Neural crest cell (in vitro differentiated cells): ENCODE data around the gene BTG1. TPM values are rescaled to one million over a fixed set of nuclear protein-coding genes. Genes with fewer than 3 reads are reported as not detected.

ENCODE experiments used
- DNase-seq: peaks from one replicate; pipeline ENCODE4 v3.0.0; 2021; ENCODE audit warnings: low read depth, mixed read lengths, low spot score
- H3K27ac Mint-ChIP-seq: one replicate; pipeline ENCODE4 v1.8.0; 2021; ENCODE audit warnings: mild to moderate bottlenecking, mixed read lengths; ENCODE audit not compliant: unreplicated experiment
- H3K27me3 Mint-ChIP-seq: 2 replicates; pipeline ENCODE4 v1.8.0; 2021; ENCODE audit warnings: low read depth, mild to moderate bottlenecking, mixed read lengths
- H3K36me3 Mint-ChIP-seq: 2 replicates; pipeline ENCODE4 v1.8.0; 2021; ENCODE audit warnings: low read depth, mild to moderate bottlenecking, mixed read lengths
- H3K4me1 Mint-ChIP-seq: 2 replicates; pipeline ENCODE4 v1.8.0; 2021; ENCODE audit warnings: mixed read lengths
- H3K4me3 Mint-ChIP-seq: one replicate; pipeline ENCODE4 v1.8.0; 2021; ENCODE audit warnings: mild to moderate bottlenecking, mixed read lengths
- H3K9me3 Mint-ChIP-seq: 2 replicates; pipeline ENCODE4 v1.8.0; 2021; ENCODE audit warnings: mixed read lengths
- total RNA-seq: library from RNA; stranded (reverse); gene quantifications from 2 replicates; pipeline ENCODE4 v1.2.1, GENCODE V29; 2021
- TF ChIP-seq, protein P1 (sequence below): fragments of 200-600 bp; sonication (generic); conservative IDR thresholded peaks from 2 replicates; pipeline ENCODE4 v1.5.0; 2021; ENCODE audit warnings: antibody characterized with exemption, mild to moderate bottlenecking

BTG1 gene
- total RNA-seq, 1 donor from 2014 or later = 95.1 TPM

DNA sequence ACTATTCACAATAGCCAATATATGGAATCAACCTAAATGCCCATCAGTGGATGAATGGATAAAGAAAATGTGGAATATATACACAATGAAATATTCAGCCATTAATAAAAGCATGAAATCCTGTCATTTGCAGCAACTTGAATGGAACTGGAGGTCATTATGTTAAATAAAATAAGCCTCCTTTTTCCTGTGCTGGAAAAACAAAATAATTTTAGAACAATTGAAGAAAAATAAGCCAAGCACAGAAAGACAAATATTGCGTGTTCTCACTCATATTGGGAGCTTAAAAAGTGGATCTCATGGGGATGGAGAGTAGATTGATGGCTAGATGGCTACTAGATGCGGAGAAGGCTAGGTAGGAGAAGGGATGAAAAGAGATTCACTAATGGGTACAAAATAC is 6.3 kb upstream of the BTG1 start:
- no peaks in the 10 kb centered on the region for H3K27me3 Mint-ChIP-seq
- no peak overlapping the region for H3K27ac Mint-ChIP-seq
- no peak overlapping the region for H3K4me3 Mint-ChIP-seq
- H3K4me1 Mint-ChIP-seq = peaks cover 28% of the 10 kb centered on the region
- H3K9me3 Mint-ChIP-seq = peaks cover 2% of the 10 kb centered on the region
- no peak for DNase-seq
- TF ChIP-seq, protein P1, sequence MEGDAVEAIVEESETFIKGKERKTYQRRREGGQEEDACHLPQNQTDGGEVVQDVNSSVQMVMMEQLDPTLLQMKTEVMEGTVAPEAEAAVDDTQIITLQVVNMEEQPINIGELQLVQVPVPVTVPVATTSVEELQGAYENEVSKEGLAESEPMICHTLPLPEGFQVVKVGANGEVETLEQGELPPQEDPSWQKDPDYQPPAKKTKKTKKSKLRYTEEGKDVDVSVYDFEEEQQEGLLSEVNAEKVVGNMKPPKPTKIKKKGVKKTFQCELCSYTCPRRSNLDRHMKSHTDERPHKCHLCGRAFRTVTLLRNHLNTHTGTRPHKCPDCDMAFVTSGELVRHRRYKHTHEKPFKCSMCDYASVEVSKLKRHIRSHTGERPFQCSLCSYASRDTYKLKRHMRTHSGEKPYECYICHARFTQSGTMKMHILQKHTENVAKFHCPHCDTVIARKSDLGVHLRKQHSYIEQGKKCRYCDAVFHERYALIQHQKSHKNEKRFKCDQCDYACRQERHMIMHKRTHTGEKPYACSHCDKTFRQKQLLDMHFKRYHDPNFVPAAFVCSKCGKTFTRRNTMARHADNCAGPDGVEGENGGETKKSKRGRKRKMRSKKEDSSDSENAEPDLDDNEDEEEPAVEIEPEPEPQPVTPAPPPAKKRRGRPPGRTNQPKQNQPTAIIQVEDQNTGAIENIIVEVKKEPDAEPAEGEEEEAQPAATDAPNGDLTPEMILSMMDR = no peak
- no peaks in the 10 kb centered on the region for H3K36me3 Mint-ChIP-seq

DNA sequence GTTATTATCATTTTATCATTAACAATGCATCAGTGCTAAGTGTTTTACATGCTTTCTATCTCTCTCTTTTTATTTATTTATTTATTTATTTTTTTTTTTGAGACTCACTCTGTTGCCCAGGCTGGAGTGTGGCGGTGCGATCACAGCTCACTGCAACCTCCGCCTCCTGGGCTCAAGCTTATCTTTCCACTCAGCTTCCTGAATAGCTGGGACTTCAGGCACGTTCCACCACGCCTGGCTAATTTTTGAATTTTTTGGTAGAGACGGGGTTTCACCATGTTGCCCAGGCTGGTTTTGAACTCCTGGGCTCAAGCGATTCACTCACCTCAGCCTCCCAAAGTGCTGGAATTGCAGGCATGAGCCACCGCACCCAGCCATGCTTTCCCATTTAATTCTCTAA is 3.9 kb upstream of the BTG1 start:
- DNase-seq = no peak
- Mint-ChIP-seq H3K27me3 (peaks cover 4% of the 10 kb centered on the region), H3K4me3 (peak overlapping the region; percentile 9), H3K4me1 (peaks cover 37% of the 10 kb centered on the region), H3K36me3 (no peaks in the 10 kb centered on the region), H3K9me3 (no peaks in the 10 kb centered on the region), H3K27ac (no peak overlapping the region)
- TF ChIP-seq, protein P1 = no peak

DNA sequence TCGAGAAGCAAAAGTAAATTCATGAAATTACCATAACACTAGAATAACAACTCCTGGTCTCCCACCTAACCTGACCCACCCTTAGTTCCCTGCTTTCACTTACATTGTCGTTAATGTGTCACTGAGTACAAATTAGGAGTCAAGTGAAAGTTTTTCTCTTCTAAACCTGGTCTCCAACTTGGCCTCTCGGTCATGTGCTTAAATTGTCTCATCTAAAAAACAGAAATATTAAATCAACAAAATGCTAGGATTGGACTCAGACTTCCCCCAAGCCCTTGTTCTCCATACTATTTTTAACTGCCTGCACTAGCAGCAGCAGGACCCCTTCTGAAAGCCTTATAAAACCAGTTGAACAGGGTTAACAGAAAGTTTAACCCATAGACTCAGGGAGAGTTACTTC is 1.8 kb upstream of the BTG1 start:
- Mint-ChIP-seq H3K4me3 (peak overlapping the region; percentile 99), H3K4me1 (peaks cover 47% of the 10 kb centered on the region), H3K27ac (peak overlapping the region; percentile 80), H3K27me3 (peaks cover 4% of the 10 kb centered on the region), H3K9me3 (no peaks in the 10 kb centered on the region), H3K36me3 (peaks cover 11% of the 10 kb centered on the region)
- DNase-seq = no peak
- TF ChIP-seq, protein P1 = no peak

DNA sequence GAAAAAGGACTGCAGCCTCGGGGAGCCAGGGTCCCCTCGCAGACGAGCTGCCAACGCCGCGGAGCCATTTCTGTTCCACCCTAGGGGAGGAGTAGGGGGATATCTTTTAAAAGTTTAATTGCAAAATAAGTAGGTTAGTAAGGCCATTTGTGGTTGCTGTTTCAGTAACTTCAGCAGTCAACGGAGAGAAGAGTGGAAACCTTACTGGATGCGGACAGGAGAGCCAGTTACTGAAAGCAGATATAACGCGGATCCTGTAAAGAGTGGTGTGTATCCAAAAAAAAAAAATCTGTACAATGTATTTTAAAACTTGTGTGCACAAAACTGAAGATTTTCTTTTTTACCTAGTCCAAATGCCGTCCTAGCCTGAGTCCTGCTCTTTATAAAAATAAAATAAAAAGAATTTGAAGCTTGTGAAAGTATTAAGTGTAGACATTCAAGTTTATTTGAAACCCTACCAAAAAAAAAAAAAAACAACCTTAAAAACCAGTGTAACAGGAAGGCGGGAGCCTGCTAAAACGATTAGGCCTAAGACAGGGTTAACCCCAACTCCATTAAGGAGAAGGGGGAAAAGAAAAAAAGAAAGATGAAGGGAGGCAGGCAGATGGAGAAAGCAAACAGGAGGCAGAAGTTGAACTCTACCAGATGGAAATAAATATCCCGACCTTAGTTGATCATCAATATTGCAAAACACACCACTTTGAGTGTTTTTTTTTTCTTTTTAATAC is 1.0 kb upstream of the BTG1 start:
- no peak for DNase-seq
- Mint-ChIP-seq H3K4me1 (peaks cover 50% of the 10 kb centered on the region), H3K27me3 (peaks cover 4% of the 10 kb centered on the region), H3K4me3 (peak overlapping the region; percentile 99), H3K9me3 (no peaks in the 10 kb centered on the region), H3K36me3 (peaks cover 13% of the 10 kb centered on the region), H3K27ac (peak overlapping the region; percentile 99)
- TF ChIP-seq, protein P1 = no peak

DNA sequence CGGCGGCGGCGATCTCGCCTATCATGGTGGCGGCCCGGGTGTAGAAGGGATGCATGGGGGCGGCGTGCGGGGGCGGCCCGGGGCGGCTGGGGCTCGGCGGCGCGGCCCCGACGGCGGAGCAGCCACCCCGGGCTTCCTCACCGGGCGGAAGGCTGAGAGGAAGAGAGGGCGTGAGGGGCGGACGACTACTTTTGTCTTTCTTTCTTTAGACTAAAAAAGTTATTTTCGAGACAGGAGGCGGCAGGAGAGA is 240 bp downstream of the BTG1 start:
- Mint-ChIP-seq H3K27ac (peak overlapping the region; percentile 100), H3K36me3 (peaks cover 21% of the 10 kb centered on the region), H3K9me3 (no peaks in the 10 kb centered on the region), H3K4me1 (peaks cover 60% of the 10 kb centered on the region), H3K27me3 (peaks cover 4% of the 10 kb centered on the region), H3K4me3 (peak overlapping the region; percentile 99)
- DNase-seq = peak; percentile 20
- TF ChIP-seq, protein P1 = no peak
